HuH-7 (cell line): ENCODE results near the gene GAS2.
A peak's percentile ranks its signal among the peaks of the same experiment; 100 is the strongest.

Experiments used
- DNase-seq: peaks from one replicate; pipeline ENCODE4 v3.0.0; 2011; ENCODE audit warnings: low spot score

The GAS2 gene

GRCh38 chr11:22787551-22788162 lies 121.2 kb downstream of the GAS2 start:
- DNase-seq: peak; percentile 8

DNA sequence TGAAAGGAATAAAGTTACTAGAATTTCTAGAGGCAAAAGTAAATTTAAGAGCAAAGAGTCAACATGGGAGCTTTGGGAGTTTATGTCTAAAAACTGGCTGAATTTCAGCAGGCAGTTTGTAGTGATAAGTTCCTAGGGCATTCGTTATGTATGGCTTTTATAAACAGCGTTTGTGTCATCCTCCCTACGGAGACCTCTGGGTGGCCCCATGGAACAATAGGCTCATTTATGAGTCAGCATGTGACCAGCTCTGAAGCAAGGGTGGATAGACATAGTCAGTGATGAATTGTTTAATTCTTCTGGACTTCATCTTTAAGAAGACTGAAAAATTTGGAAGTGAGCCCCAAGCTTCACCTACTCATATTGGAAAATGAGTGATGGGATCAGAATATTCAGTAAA lies 126.1 kb downstream of the GAS2 start:
- peak; percentile 18 for DNase-seq

- DNase-seq: no peak
These were observed 129.5 kb downstream of the GAS2 start for GRCh38 chr11:22795914-22796313.

GRCh38 chr11:22797047-22797446 lies 130.6 kb downstream of the GAS2 start:
- DNase-seq: no peak

DNA sequence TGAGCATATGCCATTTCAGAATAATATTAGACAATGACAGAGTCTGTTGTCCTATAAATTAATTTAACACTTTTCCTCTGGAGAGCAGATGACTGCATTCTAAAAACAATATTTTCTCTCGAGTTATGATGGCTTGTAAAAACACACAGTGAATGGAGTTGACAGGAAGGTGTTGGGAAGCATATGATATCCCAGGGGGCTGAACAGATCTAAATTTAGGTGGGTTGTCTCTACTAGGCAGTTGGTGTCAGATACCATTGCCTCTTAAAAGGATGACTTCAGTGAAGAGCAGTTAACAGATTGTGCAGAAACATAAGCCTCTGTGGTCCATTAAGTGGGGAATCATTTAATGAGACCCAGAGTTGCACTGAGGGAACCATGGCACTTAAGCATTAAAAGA lies 132.5 kb downstream of the GAS2 start:
- DNase-seq: no peak

DNA sequence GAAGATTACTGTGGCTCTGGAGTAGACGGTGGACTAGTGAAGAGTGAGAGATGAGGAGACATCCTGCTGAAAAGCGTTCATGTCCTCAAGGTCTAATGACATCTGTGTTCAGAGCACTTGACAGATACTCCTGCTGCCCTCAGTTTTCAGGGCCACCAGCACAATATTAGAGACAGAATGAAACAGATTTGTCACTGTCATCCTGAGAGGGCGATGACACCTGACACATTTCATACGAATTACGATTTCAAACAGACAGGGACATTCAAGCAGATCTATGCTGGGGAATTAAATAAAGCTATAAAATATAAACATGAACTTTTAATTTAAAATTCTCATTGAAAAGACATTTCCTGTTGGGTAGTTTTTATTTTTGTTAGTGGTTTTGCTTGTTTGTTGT lies 134.1 kb downstream of the GAS2 start:
- no peak for DNase-seq

GRCh38 chr11:22802861-22803260 lies 136.4 kb downstream of the GAS2 start:
- DNase-seq: no peak

GRCh38 chr11:22807391-22807790 lies 141.0 kb downstream of the GAS2 start:
- DNase-seq: no peak

DNA sequence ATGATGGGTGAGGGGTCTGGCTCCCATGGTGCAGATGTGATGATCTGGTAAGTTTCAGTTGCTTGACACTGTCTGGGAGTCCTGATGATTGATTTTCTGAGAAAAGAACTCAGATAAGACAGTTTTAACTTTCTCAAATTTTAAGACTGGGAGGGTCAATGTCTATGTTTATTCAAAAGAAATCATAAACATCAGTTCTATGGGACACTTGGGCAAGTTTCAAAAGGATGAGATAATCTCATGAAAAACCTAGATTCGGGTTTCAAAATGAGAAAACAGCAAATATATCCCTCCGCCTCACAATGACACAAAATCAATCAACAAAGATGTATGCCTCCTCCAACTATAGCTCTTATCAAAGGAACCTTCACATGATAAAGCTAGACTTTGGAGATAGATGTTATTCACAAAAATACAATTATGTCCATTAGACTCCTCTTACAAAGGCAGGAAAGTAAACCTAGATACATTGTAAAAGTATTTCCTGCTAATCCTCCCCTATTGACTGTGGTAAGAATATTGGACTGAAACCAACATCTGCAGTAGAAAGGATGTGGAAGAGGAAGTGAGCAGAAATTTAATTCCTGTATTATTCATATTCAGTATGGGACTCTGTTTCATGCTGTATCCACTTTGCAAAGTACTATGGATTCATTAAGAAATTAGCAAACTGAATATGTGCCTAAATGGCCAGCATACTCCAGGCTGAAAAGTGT lies 141.6 kb downstream of the GAS2 start:
- DNase-seq: no peak

DNA sequence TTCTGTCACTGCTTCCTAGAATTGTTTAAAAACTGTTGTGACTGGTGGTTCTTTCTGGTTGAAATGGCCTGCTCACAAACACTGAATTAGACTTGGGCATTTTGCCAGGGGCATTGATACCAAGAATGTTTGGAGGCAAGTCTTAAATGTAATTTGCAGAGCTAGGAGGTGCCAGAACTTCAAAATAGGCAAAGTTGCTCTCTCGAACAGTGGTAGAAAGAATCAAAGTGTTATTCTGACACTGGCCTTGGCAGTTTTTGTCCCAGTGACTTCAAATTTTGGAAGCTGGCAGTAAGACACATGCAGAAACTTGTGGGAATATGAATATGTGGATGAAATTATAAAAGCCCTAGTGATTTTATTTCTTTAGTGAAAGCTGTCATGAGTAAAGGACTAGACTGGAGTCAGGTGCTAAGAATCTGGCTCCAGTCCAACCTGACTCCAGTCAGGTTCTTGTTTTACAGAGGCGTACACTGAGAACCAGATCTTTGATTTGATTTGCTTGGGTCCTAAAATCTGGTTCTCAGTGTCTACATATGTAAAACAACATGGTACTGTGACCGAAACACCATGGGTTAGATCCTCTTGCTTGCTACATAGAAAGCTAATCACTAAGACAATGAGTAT lies 142.3 kb downstream of the GAS2 start:
- no peak for DNase-seq

GRCh38 chr11:22809893-22810292 lies 143.5 kb downstream of the GAS2 start:
- no peak for DNase-seq

- DNase-seq: no peak
These were observed 155.8 kb downstream of the GAS2 start for GRCh38 chr11:22822203-22822602.

- DNase-seq: no peak
These were observed 162.0 kb downstream of the GAS2 start for GRCh38 chr11:22828373-22828772.

GRCh38 chr11:22829231-22830081 lies 163.0 kb downstream of the GAS2 start, which contains the start of gene SVIP:
SVIP (minus strand) TSS chr11:22829801; CDS start chr11:22829748, 53 bp downstream.
- DNase-seq: peak; percentile 71

- no peak for DNase-seq
These were observed 163.6 kb downstream of the GAS2 start for GRCh38 chr11:22830082-22830414.

GRCh38 chr11:22832315-22833015 lies 166.1 kb downstream of the GAS2 start:
- DNase-seq: peak; percentile 9

DNA sequence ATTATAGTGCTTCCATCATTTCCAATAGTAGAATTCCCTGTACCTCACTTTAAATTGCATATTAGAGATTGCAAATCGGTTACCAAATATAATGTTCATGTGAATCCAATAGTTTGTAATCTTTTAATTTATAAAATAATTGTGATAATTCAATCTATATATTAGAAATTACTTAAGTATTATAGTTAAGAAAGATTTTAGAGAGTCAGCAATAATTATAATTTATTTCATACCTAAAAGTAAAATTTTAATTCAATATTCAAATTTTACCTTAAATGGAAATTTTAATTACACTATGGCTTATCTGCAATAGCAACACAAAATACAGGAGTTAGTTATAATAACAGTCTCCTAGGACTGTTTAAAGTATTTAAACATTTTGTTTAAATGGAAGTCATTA lies 180.3 kb downstream of the GAS2 start:
- no peak for DNase-seq

DNA sequence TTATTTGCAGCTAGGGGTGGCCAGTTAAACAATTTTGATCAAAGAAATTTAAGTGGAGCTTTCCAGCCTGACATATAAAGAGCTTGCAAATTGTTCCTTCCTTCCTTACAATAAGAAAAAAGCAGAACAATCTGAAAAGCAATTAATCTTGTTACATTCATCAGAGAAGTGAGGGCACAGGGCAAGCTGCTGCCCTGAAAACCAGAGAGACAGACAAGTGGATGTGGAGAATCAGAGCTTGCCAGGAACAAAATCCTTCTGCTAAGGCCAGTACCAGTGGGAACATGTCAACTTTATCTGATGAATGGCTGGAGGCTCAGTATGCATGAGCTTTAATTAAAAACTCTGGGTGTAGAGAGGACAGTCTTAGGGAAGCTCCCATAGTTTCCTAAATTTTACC lies 185.1 kb downstream of the GAS2 start:
- no peak for DNase-seq

DNA sequence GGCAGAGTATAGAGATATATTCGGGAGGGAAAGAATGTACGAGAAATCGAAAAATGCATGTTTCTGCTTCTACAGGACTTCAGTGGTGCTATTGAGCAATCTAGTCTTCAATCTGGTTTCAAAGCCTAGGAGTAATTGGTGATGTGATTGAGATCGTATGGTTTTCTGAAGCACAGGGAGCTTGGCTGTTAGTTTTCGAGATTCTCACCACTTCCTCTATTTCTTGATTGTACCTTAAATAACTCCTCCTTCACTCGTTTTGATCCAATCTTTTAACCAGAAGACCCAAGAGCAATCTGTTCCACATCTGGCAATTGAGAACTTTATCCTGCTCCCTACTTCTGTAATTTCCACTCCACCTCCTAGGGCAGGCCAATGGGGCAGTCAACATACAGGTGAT lies 193.3 kb downstream of the GAS2 start:
- DNase-seq: no peak

DNA sequence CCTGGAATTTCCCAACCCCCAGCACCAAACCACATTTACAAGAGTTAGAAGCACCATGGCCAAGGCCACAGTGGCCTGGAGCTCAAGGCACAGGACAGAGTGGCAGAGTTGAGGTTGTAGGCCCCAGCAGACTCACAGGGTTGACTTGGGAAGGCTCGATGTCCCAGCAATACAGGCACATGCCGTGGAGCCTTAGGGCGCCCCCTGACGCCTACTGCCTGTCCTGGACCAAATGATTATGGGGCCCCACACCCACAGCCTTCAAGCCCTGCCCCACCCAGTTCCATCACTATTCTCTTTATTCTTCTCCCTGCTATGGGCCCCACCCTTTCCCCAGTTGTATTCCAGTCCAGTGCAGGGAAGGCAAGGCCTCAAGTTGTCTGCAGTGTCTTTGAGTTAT lies 193.8 kb downstream of the GAS2 start, which contains the start of gene CCDC179:
Gene CCDC179 (minus strand): TSS at position 234 of the 400 bp plus-strand sequence. CDS start 53 bp downstream, at position 181.
- no peak for DNase-seq
